ENCODE measurements around the gene CYP26C1.

The CYP26C1 gene

DNA sequence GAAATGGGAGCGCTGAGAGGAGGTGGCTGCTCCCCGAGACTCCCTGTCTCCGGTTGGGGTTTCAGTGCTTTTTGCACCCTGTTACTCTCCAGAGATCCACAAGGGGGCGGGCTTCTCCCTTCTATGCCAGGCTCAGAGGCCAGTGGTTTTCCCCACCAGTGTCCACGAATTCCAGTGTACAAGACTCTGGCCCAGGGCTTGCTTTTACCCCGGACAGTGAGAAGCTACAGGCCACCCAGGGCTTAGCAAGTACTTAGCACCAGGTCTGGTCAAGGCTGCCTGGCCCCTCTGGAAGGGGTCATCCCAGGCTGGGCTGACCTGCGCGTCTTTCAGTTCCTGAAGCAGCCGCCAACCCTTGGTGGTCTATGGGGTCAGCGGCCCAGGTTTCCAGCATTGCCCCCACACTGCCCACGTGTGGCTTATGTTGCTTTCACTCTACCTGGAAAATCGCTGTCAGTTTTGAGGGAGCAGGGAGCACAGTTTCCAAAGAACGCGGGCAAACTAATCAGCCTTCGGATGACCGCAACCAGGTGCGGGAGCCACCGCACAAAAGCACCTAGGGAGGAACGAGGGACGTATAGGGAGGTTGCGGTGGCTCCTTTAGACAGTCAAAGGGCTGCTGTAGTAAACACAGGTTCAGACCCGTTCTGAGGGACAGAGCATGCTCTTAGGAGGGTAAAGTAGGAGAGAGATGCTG, 19.9 kb downstream of the CYP26C1 start:
- Histone ChIP-seq H3K9ac (ENCODE audit: low read length in 2 of 2) (no peak overlapping the region), H3K27me3 (ENCODE audit: control insufficient read depth in 1 of 2, insufficient read depth in 2 of 2, low read length in 2 of 2) (peaks cover 17 to 21% of the 10 kb centered on the region in 2 donors)

DNA sequence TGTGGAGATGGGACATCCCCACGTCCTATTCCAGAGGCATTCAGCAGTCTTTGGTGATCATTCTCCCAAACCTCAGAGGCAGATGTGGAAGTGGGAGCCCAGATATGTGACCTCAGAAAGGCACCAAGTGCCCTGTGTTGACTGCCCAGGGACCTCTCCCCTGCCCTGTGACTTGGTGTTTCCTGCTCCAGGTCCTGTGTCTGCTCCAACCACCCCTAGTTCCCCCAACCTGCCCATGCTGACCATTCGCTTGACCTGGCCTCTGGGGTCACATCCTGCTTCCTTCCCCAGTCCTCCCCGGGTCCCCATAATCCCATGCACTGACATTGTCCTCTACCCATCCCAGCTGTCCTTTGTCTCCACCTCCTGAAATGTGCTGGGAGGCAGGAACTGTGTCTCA, 20.7 kb downstream of the CYP26C1 start:
- no peak overlapping the region for H3K4me3 ChIP-seq (ENCODE audit: low read length in 2 of 2)
- no peaks in the 10 kb centered on the region for H3K4me1 ChIP-seq (ENCODE audit: control insufficient read depth, insufficient read depth, low read length)
- H3K27ac ChIP-seq (ENCODE audit: low read length) = no peak overlapping the region
- H3K9ac ChIP-seq (ENCODE audit: low read length in 2 of 2) = no peak overlapping the region
- no peaks in the 10 kb centered on the region for H3K36me3 ChIP-seq (ENCODE audit: control insufficient read depth in 2 of 2, insufficient read depth in 2 of 2, low read length in 2 of 2)
- peaks cover 9 to 15% of the 10 kb centered on the region in 2 donors for H3K27me3 ChIP-seq (ENCODE audit: control insufficient read depth in 1 of 2, insufficient read depth in 2 of 2, low read length in 2 of 2)
- no peaks in the 10 kb centered on the region for H3K9me3 ChIP-seq (ENCODE audit: control insufficient read depth in 2 of 2, low read length in 2 of 2)

More for the DNA sequence above, 19.9 kb downstream of the CYP26C1 start:
- no peak overlapping the region for H3K4me3 ChIP-seq (ENCODE audit: low read length in 2 of 2)
- no peaks in the 10 kb centered on the region for H3K9me3 ChIP-seq (ENCODE audit: control insufficient read depth in 2 of 2, low read length in 2 of 2)
- no peak overlapping the region for H3K27ac ChIP-seq (ENCODE audit: low read length)
- H3K36me3 ChIP-seq (ENCODE audit: control insufficient read depth in 2 of 2, insufficient read depth in 2 of 2, low read length in 2 of 2) = no peaks in the 10 kb centered on the region
- H3K4me1 ChIP-seq (ENCODE audit: control insufficient read depth, insufficient read depth, low read length) = no peaks in the 10 kb centered on the region

DNA sequence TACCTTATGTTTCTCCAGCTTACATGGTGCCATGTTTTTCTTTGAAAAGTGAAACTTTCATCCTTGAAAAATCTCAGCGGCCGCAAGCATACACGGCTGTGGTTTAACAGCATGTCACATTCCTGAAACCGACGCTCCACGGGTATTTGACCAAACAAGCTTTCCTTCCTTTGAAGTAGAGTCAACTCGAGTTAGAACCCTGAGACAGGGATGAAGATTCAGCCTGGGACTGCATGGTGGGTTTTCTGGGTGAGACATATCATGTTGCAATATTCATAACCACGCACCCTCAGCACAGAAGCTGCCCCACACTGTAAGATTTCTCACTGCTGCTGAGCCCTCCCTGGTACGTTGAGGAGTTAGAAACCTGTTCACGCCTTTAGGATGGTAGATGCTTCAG, 21.2 kb downstream of the CYP26C1 start:
- Histone ChIP-seq H3K4me3 (ENCODE audit: low read length in 2 of 2) (no peak overlapping the region), H3K4me1 (ENCODE audit: control insufficient read depth, insufficient read depth, low read length) (no peaks in the 10 kb centered on the region), H3K27me3 (ENCODE audit: control insufficient read depth in 1 of 2, insufficient read depth in 2 of 2, low read length in 2 of 2) (peaks cover 7 to 14% of the 10 kb centered on the region in 2 donors), H3K9ac (ENCODE audit: low read length in 2 of 2) (no peak overlapping the region), H3K9me3 (ENCODE audit: control insufficient read depth in 2 of 2, low read length in 2 of 2) (no peaks in the 10 kb centered on the region), H3K36me3 (ENCODE audit: control insufficient read depth in 2 of 2, insufficient read depth in 2 of 2, low read length in 2 of 2) (no peaks in the 10 kb centered on the region), H3K27ac (ENCODE audit: low read length) (no peak overlapping the region)

DNA sequence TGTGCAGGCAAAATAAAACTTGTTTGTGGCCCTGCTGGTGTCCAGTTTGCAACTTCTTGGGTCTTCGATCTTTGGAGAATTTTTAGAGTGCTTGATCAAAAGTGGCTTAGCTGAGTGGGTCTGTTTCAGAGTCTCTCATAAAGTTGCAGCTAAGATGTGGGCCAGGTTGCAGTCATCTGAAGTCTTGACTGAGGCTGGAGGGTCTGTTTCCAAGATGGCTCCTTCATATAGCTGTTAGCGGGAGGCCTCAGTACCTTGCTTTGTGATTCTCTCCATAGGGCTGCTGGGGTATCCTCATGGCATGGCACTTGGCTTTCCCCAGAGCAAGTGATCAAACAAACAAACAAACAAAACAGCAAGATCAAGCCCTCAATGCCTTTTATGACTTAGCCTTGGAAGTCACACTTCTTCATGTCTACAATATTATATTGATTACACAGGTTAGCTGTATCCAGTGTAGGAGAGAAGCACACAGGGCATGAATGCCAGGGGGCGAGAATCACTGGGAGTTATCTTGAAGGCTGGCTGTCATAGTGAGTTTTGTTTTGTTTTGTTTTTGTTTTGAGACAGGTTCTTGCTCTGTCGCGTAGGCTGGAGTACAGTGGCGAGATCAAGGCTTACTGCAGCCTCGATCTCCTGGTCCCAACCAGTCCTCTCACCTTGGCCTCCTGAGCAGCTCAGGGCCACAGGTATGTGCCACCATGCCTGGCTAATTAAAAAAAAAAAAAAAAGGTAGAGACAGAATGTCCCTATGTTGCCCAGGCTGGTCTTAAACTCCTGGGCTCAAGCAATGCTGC, 23.3 kb downstream of the CYP26C1 start:
- no peak overlapping the region for H3K9ac ChIP-seq (ENCODE audit: low read length in 2 of 2)

DNA sequence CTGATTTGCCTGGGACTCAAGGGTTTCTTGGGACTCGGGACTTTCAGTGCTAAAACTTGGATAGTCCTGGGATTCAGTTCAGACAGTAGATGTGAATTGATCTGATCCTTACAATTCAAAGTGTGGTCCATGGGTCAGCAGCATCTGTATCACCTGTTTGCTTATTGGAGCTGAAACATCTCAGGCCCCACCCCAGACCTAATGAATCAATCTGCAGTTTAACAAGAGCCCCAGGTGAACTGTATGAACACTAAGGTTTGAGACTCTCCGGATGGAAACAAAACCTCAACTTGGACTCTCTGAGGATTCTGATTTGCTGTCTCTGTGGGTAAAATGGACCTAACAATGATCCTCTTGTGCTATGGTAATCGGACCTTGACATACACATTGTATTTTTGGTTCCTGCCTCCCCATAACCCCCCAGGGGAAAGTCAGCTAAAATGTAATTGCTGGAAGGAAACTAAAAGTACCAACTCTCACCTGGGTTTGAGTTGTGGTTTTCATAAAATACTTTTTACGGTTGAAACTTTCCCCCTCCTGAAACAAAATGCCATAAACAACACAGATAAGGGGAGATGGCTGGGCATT, 24.8 kb downstream of the CYP26C1 start:
- H3K9ac ChIP-seq (ENCODE audit: low read length in 2 of 2) = no peak overlapping the region
- peaks cover 0 to 3% of the 10 kb centered on the region in 2 donors for H3K27me3 ChIP-seq (ENCODE audit: control insufficient read depth in 1 of 2, insufficient read depth in 2 of 2, low read length in 2 of 2)
- H3K27ac ChIP-seq (ENCODE audit: low read length) = no peak overlapping the region
- H3K4me1 ChIP-seq (ENCODE audit: control insufficient read depth, insufficient read depth, low read length) = no peaks in the 10 kb centered on the region
- H3K36me3 ChIP-seq (ENCODE audit: control insufficient read depth in 2 of 2, insufficient read depth in 2 of 2, low read length in 2 of 2) = no peaks in the 10 kb centered on the region
- H3K9me3 ChIP-seq (ENCODE audit: control insufficient read depth in 2 of 2, low read length in 2 of 2) = no peaks in the 10 kb centered on the region
- no peak overlapping the region for H3K4me3 ChIP-seq (ENCODE audit: low read length in 2 of 2)

More for the DNA sequence above, 23.3 kb downstream of the CYP26C1 start:
- Histone ChIP-seq H3K9me3 (ENCODE audit: control insufficient read depth in 2 of 2, low read length in 2 of 2) (no peaks in the 10 kb centered on the region), H3K4me1 (ENCODE audit: control insufficient read depth, insufficient read depth, low read length) (no peaks in the 10 kb centered on the region), H3K4me3 (ENCODE audit: low read length in 2 of 2) (no peak overlapping the region), H3K27ac (ENCODE audit: low read length) (no peak overlapping the region), H3K27me3 (ENCODE audit: control insufficient read depth in 1 of 2, insufficient read depth in 2 of 2, low read length in 2 of 2) (peaks cover 3 to 9% of the 10 kb centered on the region in 2 donors), H3K36me3 (ENCODE audit: control insufficient read depth in 2 of 2, insufficient read depth in 2 of 2, low read length in 2 of 2) (no peaks in the 10 kb centered on the region)

DNA sequence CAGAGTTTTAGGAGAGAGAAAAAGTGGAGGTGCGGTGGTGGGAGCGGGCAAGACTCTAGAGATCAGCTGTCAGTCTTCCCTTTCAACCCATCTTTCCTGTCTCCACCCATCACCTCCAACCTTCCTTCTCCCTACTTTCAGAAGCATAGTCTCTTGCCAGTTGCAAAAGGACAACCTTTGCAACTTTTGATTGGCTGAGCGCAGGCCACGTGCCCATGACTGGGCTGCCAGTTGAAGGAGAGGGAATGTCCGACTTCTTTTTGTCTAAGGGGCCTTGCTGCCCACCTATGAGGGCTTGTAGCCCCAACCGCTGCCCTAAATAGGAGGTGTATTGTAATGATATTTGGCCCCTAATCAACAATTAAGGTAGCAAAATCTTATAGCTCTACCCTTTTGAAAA, 25.7 kb downstream of the CYP26C1 start:
- H3K9ac ChIP-seq (ENCODE audit: low read length in 2 of 2) = no peak overlapping the region
- no peaks in the 10 kb centered on the region for H3K36me3 ChIP-seq (ENCODE audit: control insufficient read depth in 2 of 2, insufficient read depth in 2 of 2, low read length in 2 of 2)
- H3K4me1 ChIP-seq (ENCODE audit: control insufficient read depth, insufficient read depth, low read length) = no peaks in the 10 kb centered on the region
- no peaks in the 10 kb centered on the region for H3K9me3 ChIP-seq (ENCODE audit: control insufficient read depth in 2 of 2, low read length in 2 of 2)
- peaks cover 0 to 2% of the 10 kb centered on the region in 2 donors for H3K27me3 ChIP-seq (ENCODE audit: control insufficient read depth in 1 of 2, insufficient read depth in 2 of 2, low read length in 2 of 2)
- no peak overlapping the region for H3K27ac ChIP-seq (ENCODE audit: low read length)
- no peak overlapping the region for H3K4me3 ChIP-seq (ENCODE audit: low read length in 2 of 2)

DNA sequence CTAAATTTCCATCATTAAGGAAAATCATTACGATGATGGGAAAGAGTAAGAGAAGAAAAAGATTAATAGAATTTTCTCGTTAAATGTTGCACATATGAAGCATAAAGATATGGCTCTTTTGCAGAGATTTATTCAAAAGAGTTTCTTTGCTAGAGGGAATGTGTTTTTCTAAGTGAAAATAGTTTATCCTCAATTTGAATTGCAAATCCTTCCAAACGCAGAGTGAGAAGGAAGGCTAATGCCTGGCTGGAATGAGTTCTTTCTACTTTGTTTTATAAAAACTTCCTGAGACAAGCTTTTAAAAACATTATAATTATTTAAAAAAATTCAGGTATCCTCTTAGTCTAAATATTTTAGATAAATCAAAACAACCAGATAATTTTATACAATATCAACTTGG, 27.2 kb downstream of the CYP26C1 start:
- no peak overlapping the region for H3K27ac ChIP-seq (ENCODE audit: low read length)
- H3K27me3 ChIP-seq (ENCODE audit: control insufficient read depth in 1 of 2, insufficient read depth in 2 of 2, low read length in 2 of 2) = peaks cover 0 to 2% of the 10 kb centered on the region in 2 donors
- no peak overlapping the region for H3K9ac ChIP-seq (ENCODE audit: low read length in 2 of 2)
- H3K4me3 ChIP-seq (ENCODE audit: low read length in 2 of 2) = no peak overlapping the region
- H3K36me3 ChIP-seq (ENCODE audit: control insufficient read depth in 2 of 2, insufficient read depth in 2 of 2, low read length in 2 of 2) = no peaks in the 10 kb centered on the region
- no peaks in the 10 kb centered on the region for H3K9me3 ChIP-seq (ENCODE audit: control insufficient read depth in 2 of 2, low read length in 2 of 2)
- H3K4me1 ChIP-seq (ENCODE audit: control insufficient read depth, insufficient read depth, low read length) = no peaks in the 10 kb centered on the region

DNA sequence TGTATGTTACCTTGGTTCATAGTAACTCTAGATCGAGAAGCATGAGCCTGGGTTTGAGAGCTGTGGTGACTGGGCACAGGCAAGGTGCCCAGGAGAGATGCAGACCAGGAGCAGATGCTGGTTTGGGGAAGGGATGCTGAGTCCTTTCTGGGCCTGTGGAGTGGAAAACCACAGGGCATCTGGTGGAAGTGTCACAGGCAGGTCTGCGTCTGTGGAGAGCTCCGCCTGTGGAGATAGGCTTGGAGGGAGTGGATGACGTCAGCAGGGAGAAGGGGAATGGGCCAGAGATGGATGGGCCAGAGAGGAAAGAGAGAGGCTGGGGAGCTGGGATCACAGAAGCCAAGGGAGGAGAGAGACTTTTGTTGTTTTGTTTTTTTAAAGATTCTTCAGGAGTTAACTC, 27.9 kb downstream of the CYP26C1 start:
- Histone ChIP-seq H3K27ac (ENCODE audit: low read length) (no peak overlapping the region), H3K27me3 (ENCODE audit: control insufficient read depth in 1 of 2, insufficient read depth in 2 of 2, low read length in 2 of 2) (peaks cover 0 to 2% of the 10 kb centered on the region in 2 donors), H3K9ac (ENCODE audit: low read length in 2 of 2) (no peak overlapping the region), H3K4me3 (ENCODE audit: low read length in 2 of 2) (no peak overlapping the region), H3K9me3 (ENCODE audit: control insufficient read depth in 2 of 2, low read length in 2 of 2) (no peaks in the 10 kb centered on the region), H3K36me3 (ENCODE audit: control insufficient read depth in 2 of 2, insufficient read depth in 2 of 2, low read length in 2 of 2) (no peaks in the 10 kb centered on the region), H3K4me1 (ENCODE audit: control insufficient read depth, insufficient read depth, low read length) (no peaks in the 10 kb centered on the region)

DNA sequence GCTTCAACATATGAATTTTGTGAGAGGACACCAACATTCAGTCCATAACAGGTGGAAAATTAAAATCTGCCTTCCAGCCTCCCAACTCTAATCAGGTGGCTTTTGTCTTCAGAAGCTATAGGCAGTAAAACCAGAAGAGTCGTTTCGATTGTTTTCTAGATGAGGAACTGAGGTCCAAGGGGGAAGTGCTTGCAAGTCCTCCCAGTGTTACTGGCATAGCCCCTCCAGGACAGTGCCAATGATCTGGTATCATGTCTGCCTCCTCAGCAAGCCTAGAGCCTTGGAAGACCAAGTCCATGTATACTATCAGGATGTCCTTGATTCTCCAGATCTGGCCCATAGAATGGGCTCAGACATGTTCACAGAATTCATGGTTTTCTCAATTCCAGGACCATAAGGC, 30.0 kb downstream of the CYP26C1 start:
- Histone ChIP-seq H3K4me3 (ENCODE audit: low read length in 2 of 2) (no peak overlapping the region), H3K9ac (ENCODE audit: low read length in 2 of 2) (no peak overlapping the region), H3K27me3 (ENCODE audit: control insufficient read depth in 1 of 2, insufficient read depth in 2 of 2, low read length in 2 of 2) (peaks cover 0 to 2% of the 10 kb centered on the region in 2 donors), H3K9me3 (ENCODE audit: control insufficient read depth in 2 of 2, low read length in 2 of 2) (no peaks in the 10 kb centered on the region), H3K4me1 (ENCODE audit: control insufficient read depth, insufficient read depth, low read length) (no peaks in the 10 kb centered on the region), H3K27ac (ENCODE audit: low read length) (no peak overlapping the region), H3K36me3 (ENCODE audit: control insufficient read depth in 2 of 2, insufficient read depth in 2 of 2, low read length in 2 of 2) (no peaks in the 10 kb centered on the region)

DNA sequence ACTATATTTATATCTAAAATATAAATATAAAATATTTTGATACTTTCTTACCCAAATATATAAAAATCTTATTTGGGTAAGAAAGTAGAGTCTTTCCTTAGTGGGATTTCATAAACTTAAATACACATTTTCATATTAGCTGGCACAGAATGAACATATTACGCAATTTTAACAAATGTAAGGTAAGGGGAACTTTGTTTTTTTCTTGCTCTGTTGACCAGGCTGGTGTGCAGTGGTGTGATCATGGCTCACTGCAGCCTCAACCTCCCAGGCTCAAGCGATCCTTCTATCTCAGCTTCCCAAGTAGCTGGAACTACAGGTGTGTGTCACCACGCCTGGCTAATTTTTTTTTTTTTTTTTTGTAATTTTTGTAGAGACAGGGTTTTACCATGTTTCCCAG, 31.4 kb downstream of the CYP26C1 start:
- Histone ChIP-seq H3K9ac (ENCODE audit: low read length in 2 of 2) (no peak overlapping the region), H3K27me3 (ENCODE audit: control insufficient read depth in 1 of 2, insufficient read depth in 2 of 2, low read length in 2 of 2) (peaks cover 0 to 2% of the 10 kb centered on the region in 2 donors), H3K36me3 (ENCODE audit: control insufficient read depth in 2 of 2, insufficient read depth in 2 of 2, low read length in 2 of 2) (no peaks in the 10 kb centered on the region), H3K9me3 (ENCODE audit: control insufficient read depth in 2 of 2, low read length in 2 of 2) (no peaks in the 10 kb centered on the region), H3K27ac (ENCODE audit: low read length) (no peak overlapping the region), H3K4me3 (ENCODE audit: low read length in 2 of 2) (no peak overlapping the region), H3K4me1 (ENCODE audit: control insufficient read depth, insufficient read depth, low read length) (no peaks in the 10 kb centered on the region)
